ENCODE measurements around the gene IGSF23.

DNA sequence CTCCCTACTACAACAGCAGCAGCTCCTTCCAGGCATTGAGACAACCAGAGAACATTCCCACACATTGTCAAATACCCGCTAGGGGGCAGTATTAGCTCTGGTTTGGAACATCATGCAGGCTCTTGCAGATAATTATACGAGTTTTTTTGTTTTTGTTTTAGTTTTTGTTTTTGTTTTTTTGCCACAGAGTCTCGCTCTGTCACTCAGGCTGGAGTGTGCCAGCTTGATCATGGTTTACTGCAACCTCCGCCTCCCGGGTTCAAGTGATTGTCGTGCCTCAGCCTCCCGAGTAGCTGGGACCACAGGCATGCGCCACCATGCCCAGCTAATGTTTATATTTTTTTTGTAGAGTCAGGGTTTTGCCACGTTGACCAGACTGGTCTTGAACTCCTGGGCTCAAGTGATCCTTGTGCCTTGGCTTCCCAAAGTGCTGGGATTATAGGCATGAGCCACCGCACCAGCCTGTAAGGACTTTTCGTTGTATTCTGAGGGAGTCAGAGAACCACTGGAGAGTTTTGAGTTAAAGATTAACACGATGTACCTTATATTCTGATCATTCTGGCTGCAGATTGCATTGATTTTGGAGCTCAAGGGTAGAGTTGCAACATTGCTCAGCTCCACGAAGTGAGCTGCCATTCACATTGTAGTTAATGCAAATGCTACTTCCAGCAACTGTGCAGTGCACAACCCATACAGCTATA is 42.2 kb upstream of the IGSF23 start:
- TF ChIP-seq, protein P1, sequence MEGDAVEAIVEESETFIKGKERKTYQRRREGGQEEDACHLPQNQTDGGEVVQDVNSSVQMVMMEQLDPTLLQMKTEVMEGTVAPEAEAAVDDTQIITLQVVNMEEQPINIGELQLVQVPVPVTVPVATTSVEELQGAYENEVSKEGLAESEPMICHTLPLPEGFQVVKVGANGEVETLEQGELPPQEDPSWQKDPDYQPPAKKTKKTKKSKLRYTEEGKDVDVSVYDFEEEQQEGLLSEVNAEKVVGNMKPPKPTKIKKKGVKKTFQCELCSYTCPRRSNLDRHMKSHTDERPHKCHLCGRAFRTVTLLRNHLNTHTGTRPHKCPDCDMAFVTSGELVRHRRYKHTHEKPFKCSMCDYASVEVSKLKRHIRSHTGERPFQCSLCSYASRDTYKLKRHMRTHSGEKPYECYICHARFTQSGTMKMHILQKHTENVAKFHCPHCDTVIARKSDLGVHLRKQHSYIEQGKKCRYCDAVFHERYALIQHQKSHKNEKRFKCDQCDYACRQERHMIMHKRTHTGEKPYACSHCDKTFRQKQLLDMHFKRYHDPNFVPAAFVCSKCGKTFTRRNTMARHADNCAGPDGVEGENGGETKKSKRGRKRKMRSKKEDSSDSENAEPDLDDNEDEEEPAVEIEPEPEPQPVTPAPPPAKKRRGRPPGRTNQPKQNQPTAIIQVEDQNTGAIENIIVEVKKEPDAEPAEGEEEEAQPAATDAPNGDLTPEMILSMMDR (IDR thresholded peaks at IDR 0.05), result peak; percentile 52 to 56 (median 56)
- TF ChIP-seq POLR2A (IDR thresholded peaks at IDR 0.05) (no peak), POLR2AphosphoS5 (IDR thresholded peaks at IDR 0.05) (no peak)
